ENCODE measurements around the gene EFNA4. TPM values are rescaled to one million over a fixed set of nuclear protein-coding genes. Genes with fewer than 3 reads are reported as not detected.
"Not testable (repeated sequence)": the region's sequence is repeated elsewhere in the genome, so short reads cannot be mapped to it uniquely, and the experiment has no call there.

The EFNA4 gene
- total RNA-seq, 4 donors from 2014 or later: 0.41 to 0.87 (median 0.80) TPM

DNA sequence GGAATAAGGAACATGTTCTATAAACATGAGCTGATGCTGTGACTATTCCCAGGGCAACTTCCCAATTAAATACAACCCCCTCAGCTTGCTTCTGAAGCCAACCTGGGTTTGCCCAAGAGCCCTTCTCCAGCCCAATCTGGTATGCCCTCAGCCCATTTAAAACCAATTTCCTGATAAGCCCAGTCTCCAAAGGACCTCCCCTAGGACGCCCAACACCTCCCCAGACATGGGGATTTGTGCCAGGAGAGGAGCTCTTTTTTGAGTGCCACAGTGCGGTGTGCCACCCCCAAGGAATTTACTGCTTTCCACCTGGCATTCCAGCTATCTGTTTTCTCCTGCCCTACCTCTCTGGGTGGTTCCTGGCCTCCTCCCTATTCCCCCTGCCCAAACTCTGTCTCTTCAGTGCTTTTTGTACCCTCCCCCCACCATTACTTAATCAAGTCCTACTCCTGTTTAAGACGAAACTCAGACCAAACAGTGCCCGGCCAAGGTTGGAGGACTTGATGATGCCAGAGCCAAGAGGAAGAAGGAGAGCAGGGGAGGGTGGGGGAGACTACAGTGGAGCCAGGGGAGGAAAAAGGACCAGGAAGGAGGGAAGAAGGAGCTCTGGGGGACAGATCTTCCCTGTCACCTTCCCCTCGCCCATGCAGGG, 52.7 kb downstream of the EFNA4 start:
- peaks cover 0 to 3% (median 0%) of the 10 kb centered on the region in 3 donors for H3K27me3 ChIP-seq
- ATAC-seq: no peak
- H3K36me3 ChIP-seq: no peaks in the 10 kb centered on the region
- no peak overlapping the region for H3K27ac ChIP-seq
- H3K4me1 ChIP-seq: no peaks in the 10 kb centered on the region
- no peaks in the 10 kb centered on the region for H3K9me3 ChIP-seq
- DNase-seq: no peak
- TF ChIP-seq POLR2A (IDR thresholded peaks at IDR 0.05): no peak
- TF ChIP-seq, protein P1, sequence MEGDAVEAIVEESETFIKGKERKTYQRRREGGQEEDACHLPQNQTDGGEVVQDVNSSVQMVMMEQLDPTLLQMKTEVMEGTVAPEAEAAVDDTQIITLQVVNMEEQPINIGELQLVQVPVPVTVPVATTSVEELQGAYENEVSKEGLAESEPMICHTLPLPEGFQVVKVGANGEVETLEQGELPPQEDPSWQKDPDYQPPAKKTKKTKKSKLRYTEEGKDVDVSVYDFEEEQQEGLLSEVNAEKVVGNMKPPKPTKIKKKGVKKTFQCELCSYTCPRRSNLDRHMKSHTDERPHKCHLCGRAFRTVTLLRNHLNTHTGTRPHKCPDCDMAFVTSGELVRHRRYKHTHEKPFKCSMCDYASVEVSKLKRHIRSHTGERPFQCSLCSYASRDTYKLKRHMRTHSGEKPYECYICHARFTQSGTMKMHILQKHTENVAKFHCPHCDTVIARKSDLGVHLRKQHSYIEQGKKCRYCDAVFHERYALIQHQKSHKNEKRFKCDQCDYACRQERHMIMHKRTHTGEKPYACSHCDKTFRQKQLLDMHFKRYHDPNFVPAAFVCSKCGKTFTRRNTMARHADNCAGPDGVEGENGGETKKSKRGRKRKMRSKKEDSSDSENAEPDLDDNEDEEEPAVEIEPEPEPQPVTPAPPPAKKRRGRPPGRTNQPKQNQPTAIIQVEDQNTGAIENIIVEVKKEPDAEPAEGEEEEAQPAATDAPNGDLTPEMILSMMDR (IDR thresholded peaks at IDR 0.05 in 4 of 5, conservative IDR thresholded peaks at IDR 0.05 in 1 of 5): no peak
- no peak overlapping the region for H3K4me3 ChIP-seq
- intact Hi-C loops (cut with DNase I; ENCODE audit: low total_unique reads): no loop called here
- in situ Hi-C loops (cut with MboI; ENCODE audit: low sequenced_read_pairs in 4 of 4): no loop called here

DNA sequence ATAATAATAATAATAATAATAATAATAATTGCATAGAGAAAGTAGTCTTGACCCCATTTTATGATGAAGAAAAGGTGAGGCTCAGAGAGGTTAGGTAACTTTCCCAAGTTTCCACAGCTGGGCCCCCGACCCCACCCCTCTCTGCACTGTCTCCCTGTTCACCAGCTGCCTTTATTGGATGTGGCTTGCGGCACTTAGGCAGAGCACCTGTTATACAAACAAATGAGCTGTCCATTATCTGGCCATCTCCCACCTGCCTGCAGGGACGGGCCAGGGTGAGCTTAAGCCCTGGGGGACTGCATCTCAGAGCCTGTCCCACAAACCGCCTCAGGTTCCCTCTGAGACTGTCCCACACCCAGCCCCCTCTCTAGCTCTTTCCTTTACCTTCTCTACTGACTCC, 54.1 kb downstream of the EFNA4 start:
- ATAC-seq (no peak), DNase-seq (no peak)
- Histone ChIP-seq H3K36me3 (no peaks in the 10 kb centered on the region), H3K4me3 (no peak overlapping the region), H3K27me3 (peaks cover 0 to 3% (median 0%) of the 10 kb centered on the region in 3 donors), H3K27ac (no peak overlapping the region), H3K9me3 (no peaks in the 10 kb centered on the region), H3K4me1 (no peaks in the 10 kb centered on the region)
- TF ChIP-seq, protein P1 (IDR thresholded peaks at IDR 0.05 in 4 of 5, conservative IDR thresholded peaks at IDR 0.05 in 1 of 5): no peak
- no peak for TF ChIP-seq POLR2A (IDR thresholded peaks at IDR 0.05)
- in situ Hi-C loops (cut with MboI; ENCODE audit: low sequenced_read_pairs in 4 of 4) (no loop called here), intact Hi-C loops (cut with DNase I; ENCODE audit: low total_unique reads) (no loop called here)

DNA sequence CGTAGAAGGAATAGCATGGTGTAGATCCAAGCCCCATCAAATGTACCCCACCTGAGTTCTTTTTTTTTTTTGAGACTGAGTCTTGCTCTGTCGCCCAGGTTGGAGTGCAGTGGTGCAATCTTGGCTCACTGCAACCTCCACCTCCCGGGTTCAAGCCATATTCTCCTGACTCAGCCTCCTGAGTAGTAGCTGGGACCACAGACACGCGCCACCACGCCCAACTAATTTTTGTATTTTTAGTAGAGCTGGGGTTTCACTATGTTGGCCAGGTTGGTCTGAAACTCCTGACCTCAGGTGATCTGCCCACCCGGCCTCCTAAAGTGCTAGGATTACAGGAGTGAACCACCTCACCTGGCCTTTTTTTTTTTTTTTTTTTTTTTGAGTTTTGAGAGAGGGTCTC, 54.5 kb downstream of the EFNA4 start:
- H3K4me3 ChIP-seq; H3K4me1 ChIP-seq; ATAC-seq; H3K9me3 ChIP-seq; H3K27ac ChIP-seq; DNase-seq; in situ Hi-C loops (cut with MboI; ENCODE audit: low sequenced_read_pairs in 4 of 4); intact Hi-C loops (cut with DNase I; ENCODE audit: low total_unique reads); H3K27me3 ChIP-seq; H3K36me3 ChIP-seq: not testable (repeated sequence)

Other genes starting within 250 kb of the EFNA4 start
- 10 to 100 TPM in 3 of 4 donors, 1 to 10 TPM in 1; 5.0 to 30.0 (median 20.8) TPM for gene KCNN3, start 193.5 kb upstream of the EFNA4 start, total RNA-seq
- gene PMVK, start 127.0 kb upstream of the EFNA4 start, total RNA-seq: 1 to 10 TPM; 4.6 to 7.6 (median 6.1) TPM
- 100 to 1,000 TPM; 126 to 171 (median 165) TPM for gene PBXIP1, start 107.6 kb upstream of the EFNA4 start, total RNA-seq
- 10 to 100 TPM; 12.6 to 22.7 (median 17.8) TPM for gene PYGO2, start 102.0 kb upstream of the EFNA4 start, total RNA-seq
- 100 to 1,000 TPM in 1 of 4 donors, 10 to 100 TPM in 3; 27.4 to 135 (median 54.9) TPM for gene SHC1, start 93.0 kb upstream of the EFNA4 start, total RNA-seq
- gene CKS1B, start 89.1 kb upstream of the EFNA4 start, total RNA-seq: 10 to 100 TPM in 1 of 4 donors, 1 to 10 TPM in 3; 3.6 to 15.7 (median 7.9) TPM
- gene FLAD1, start 80.4 kb upstream of the EFNA4 start, total RNA-seq: 10 to 100 TPM; 26.6 to 36.8 (median 31.7) TPM
- not detected for gene LENEP, start 70.2 kb upstream of the EFNA4 start, total RNA-seq
- 100 to 1,000 TPM in 1 of 4 donors, 10 to 100 TPM in 3; 61.3 to 100 (median 73.1) TPM for gene ZBTB7B, start 60.9 kb upstream of the EFNA4 start, total RNA-seq
- not detected for gene DCST2, start 30.0 kb upstream of the EFNA4 start, total RNA-seq
- gene DCST1, start 29.9 kb upstream of the EFNA4 start, total RNA-seq: under 1 TPM in 2 of 4 donors, not detected in 2; 0.13 to 0.35 TPM
- 10 to 100 TPM; 30.3 to 42.8 (median 36.9) TPM for gene ADAM15, start 12.4 kb upstream of the EFNA4 start, total RNA-seq
- 1 to 10 TPM in 2 of 4 donors, under 1 TPM in 1, not detected in 1; 0.55 to 1.8 (median 1.6) TPM for gene EFNA3, start 15.1 kb downstream of the EFNA4 start, total RNA-seq
- 10 to 100 TPM; 12.6 to 35.1 (median 14.4) TPM for gene EFNA1, start 64.1 kb downstream of the EFNA4 start, total RNA-seq
- gene SLC50A1, start 72.1 kb downstream of the EFNA4 start, total RNA-seq: 10 to 100 TPM in 1 of 4 donors, 1 to 10 TPM in 3; 3.5 to 11.4 (median 8.2) TPM
- 10 to 100 TPM in 3 of 4 donors, 1 to 10 TPM in 1; 7.3 to 69.5 (median 57.9) TPM for gene DPM3, start 76.8 kb downstream of the EFNA4 start, total RNA-seq
- gene KRTCAP2, start 109.6 kb downstream of the EFNA4 start, total RNA-seq: 100 to 1,000 TPM in 1 of 4 donors, 10 to 100 TPM in 3; 59.6 to 102 (median 91.6) TPM
- gene TRIM46, start 110.1 kb downstream of the EFNA4 start, total RNA-seq: not detected
- gene THBS3, start 144.2 kb downstream of the EFNA4 start, total RNA-seq: 1 to 10 TPM; 1.5 to 4.6 (median 3.3) TPM
- 10 to 100 TPM; 14.4 to 26.9 (median 24.6) TPM for gene MTX1, start 145.0 kb downstream of the EFNA4 start, total RNA-seq
- 10 to 100 TPM in 3 of 4 donors, 1 to 10 TPM in 1; 7.9 to 22.3 (median 18.8) TPM for gene ENTREP3, start 191.7 kb downstream of the EFNA4 start, total RNA-seq
- 100 to 1,000 TPM in 1 of 4 donors, 10 to 100 TPM in 3; 60.0 to 108 (median 79.3) TPM for gene SCAMP3, start 198.6 kb downstream of the EFNA4 start, total RNA-seq
- gene CLK2, start 209.8 kb downstream of the EFNA4 start, total RNA-seq: 10 to 100 TPM in 2 of 4 donors, 1 to 10 TPM in 2; 7.1 to 13.1 (median 9.8) TPM
- 1 to 10 TPM in 2 of 4 donors, under 1 TPM in 2; 0.18 to 1.5 (median 1.1) TPM for gene HCN3, start 213.7 kb downstream of the EFNA4 start, total RNA-seq
- gene PKLR, start 237.7 kb downstream of the EFNA4 start, total RNA-seq: not detected
- gene FDPS, start 245.1 kb downstream of the EFNA4 start, total RNA-seq: 10 to 100 TPM; 47.6 to 65.4 (median 49.1) TPM